Activated CD8-positive, alpha-beta memory T cell treated with anti-CD3 and anti-CD28 coated beads, Interleukin-2, amount 10 ng/mL, durations not matched to agents 7 days and 5 days (primary cell): ENCODE results near the gene SLC6A8. TPM values are rescaled to one million over a fixed set of nuclear protein-coding genes. Genes with fewer than 3 reads are reported as not detected.
"Not testable (repeated sequence)": the region's sequence is repeated elsewhere in the genome, so short reads cannot be mapped to it uniquely, and the experiment has no call there.

Source experiments
- ATAC-seq: fragments of 150-1000 bp; cut with Tn5 transposase; one replicate; pipeline ENCODE4 v1.10.0; 2021; ENCODE audit warnings: moderate library complexity
- CTCF ChIA-PET: fragments of 350-600 bp; sonication (Branson Sonifier 250); formaldehyde crosslinking; loops from one replicate; lab custom pipeline; 2021; ENCODE audit warnings: antibody characterized with exemption; lab: Charles Lee
- DNase-seq: peaks from one replicate; pipeline ENCODE4 v3.0.0-alpha.2; 2020
- H3K27ac Mint-ChIP-seq: one replicate; pipeline ENCODE4 v1.8.0; 2021; ENCODE audit warnings: mild to moderate bottlenecking, mixed read lengths
- H3K27me3 Mint-ChIP-seq: one replicate; pipeline ENCODE4 v1.8.0; 2021; ENCODE audit warnings: mixed read lengths
- H3K36me3 Mint-ChIP-seq: one replicate; pipeline ENCODE4 v1.8.0; 2021; ENCODE audit warnings: mild to moderate bottlenecking, mixed read lengths
- H3K4me1 Mint-ChIP-seq: one replicate; pipeline ENCODE4 v1.8.0; 2021; ENCODE audit warnings: mixed read lengths
- H3K4me3 Mint-ChIP-seq: one replicate; pipeline ENCODE4 v1.8.0; 2021; ENCODE audit warnings: mild to moderate bottlenecking, moderate library complexity, mixed read lengths
- H3K9me3 Mint-ChIP-seq: one replicate; pipeline ENCODE4 v1.8.0; 2022; ENCODE audit warnings: low read depth, mixed read lengths
- total RNA-seq, 2 experiments: library from RNA; stranded (reverse); gene quantifications; one replicate each; pipeline ENCODE4 v1.2.3, GENCODE V29; 2021

Gene SLC6A8
- total RNA-seq, 2 experiments from 2014 or later, result 0.93 to 1.1 TPM

- ATAC-seq (no peak), DNase-seq (no peak)
- Mint-ChIP-seq H3K9me3 (peaks cover 2% of the 10 kb centered on the region), H3K4me3 (no peak overlapping the region), H3K36me3 (peaks cover 26% of the 10 kb centered on the region), H3K4me1 (peaks cover 38% of the 10 kb centered on the region), H3K27ac (peak overlapping the region; percentile 18), H3K27me3 (no peaks in the 10 kb centered on the region)
- CTCF ChIA-PET, result interaction anchor here (2.0 kb wide), 1 partner anchor 8 kb away, joined by 7 read pairs; no protein-coding TSS in a partner anchor
Measured at GRCh38 chrX:153734871-153735270, 47.1 kb downstream of the SLC6A8 start.

DNA sequence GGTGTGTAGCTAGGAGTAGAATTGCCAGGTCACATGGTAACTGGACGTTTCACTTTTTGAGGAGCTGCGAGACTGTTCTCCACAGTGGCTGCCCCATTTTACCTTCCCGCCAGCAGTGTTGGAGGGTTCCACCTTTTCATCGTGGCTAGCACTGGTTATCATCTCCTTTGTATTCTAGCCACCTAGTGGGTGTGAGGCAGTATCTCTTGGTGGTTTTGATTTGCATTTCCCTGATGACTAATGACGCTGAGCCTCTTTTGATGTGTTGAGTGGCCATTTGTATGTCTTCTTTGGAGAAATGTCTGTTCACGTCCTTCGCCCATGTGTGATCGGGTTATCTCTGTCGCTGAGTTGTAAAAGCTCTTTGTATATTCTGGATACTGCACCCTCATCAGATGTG is 47.5 kb downstream of the SLC6A8 start:
- ATAC-seq (peak; percentile 55), DNase-seq (no peak)
- H3K4me3 Mint-ChIP-seq, result no peak overlapping the region
- no peaks in the 10 kb centered on the region for H3K27me3 Mint-ChIP-seq
- CTCF ChIA-PET, result interaction anchor here (2.0 kb wide), 1 partner anchor 9 kb away, joined by 7 read pairs; no protein-coding TSS in a partner anchor
- peak overlapping the region; percentile 18 for H3K27ac Mint-ChIP-seq
- H3K4me1 Mint-ChIP-seq, result peaks cover 42% of the 10 kb centered on the region
- H3K36me3 Mint-ChIP-seq, result peaks cover 26% of the 10 kb centered on the region
- peaks cover 2% of the 10 kb centered on the region for H3K9me3 Mint-ChIP-seq

DNA sequence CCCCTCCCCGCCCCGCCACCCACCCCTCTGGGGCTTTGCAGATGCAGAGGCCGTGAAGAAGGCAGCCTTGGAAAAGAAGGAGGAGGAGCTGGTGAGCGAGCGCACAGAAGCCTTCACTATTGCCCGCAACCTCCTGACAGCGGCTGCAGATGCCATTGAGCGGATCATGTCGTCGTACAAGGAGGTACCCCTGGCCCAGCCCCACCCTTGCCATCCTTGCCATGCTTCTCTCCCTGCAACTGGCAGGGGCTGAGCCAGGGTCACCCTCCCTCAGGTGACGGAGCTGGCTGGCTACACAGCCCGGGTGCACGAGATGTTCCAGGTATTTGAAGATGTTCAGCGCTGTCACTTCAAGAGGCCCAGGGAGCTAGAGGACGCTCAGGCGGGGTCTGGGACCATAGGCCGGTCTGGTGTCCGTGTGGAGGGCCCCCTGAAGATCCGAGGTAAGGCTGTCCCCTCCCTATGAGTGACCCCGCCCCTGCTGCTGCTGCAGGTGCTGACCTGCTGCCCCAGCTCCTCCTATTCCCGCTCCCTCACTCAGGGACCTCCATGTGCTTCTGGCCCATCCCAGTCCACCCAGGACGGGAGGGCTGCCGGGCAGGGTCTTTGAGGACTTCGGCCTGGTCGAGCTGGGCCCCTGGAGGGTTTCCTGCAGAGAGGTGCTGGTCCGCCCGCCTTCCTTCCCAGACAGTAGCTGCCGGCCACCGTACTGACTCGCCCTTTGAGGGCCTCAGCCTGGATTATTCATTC is 48.5 kb downstream of the SLC6A8 start:
- ATAC-seq (no peak), DNase-seq (no peak)
- CTCF ChIA-PET, result interaction anchor here (2.0 kb wide), 1 partner anchor 10 kb away, joined by 7 read pairs; no protein-coding TSS in a partner anchor
- Mint-ChIP-seq H3K27ac (no peak overlapping the region), H3K9me3 (peaks cover 2% of the 10 kb centered on the region), H3K27me3 (no peaks in the 10 kb centered on the region), H3K4me1 (peaks cover 42% of the 10 kb centered on the region), H3K36me3 (peaks cover 20% of the 10 kb centered on the region), H3K4me3 (no peak overlapping the region)

GRCh38 chrX:153736871-153737441 is 49.2 kb downstream of the SLC6A8 start:
- peaks cover 13% of the 10 kb centered on the region for H3K36me3 Mint-ChIP-seq
- ATAC-seq, result no peak
- CTCF ChIA-PET, result no interaction called here
- H3K4me1 Mint-ChIP-seq, result peaks cover 36% of the 10 kb centered on the region
- no peaks in the 10 kb centered on the region for H3K27me3 Mint-ChIP-seq
- peaks cover 2% of the 10 kb centered on the region for H3K9me3 Mint-ChIP-seq
- H3K27ac Mint-ChIP-seq, result no peak overlapping the region
- no peak for DNase-seq
- no peak overlapping the region for H3K4me3 Mint-ChIP-seq

- ATAC-seq (no peak), DNase-seq (no peak)
- peaks cover 2% of the 10 kb centered on the region for H3K9me3 Mint-ChIP-seq
- H3K27ac Mint-ChIP-seq, result no peak overlapping the region
- H3K4me3 Mint-ChIP-seq, result no peak overlapping the region
- CTCF ChIA-PET, result no interaction called here
- H3K27me3 Mint-ChIP-seq, result no peaks in the 10 kb centered on the region
- peaks cover 31% of the 10 kb centered on the region for H3K4me1 Mint-ChIP-seq
- peaks cover 8% of the 10 kb centered on the region for H3K36me3 Mint-ChIP-seq
Measured at GRCh38 chrX:153738056-153738605, 50.4 kb downstream of the SLC6A8 start.

- CTCF ChIA-PET, result no interaction called here
- peaks cover under 1% of the 10 kb centered on the region for H3K36me3 Mint-ChIP-seq
- peak; percentile 94 for ATAC-seq
Measured at GRCh38 chrX:153739754-153740486, 52.2 kb downstream of the SLC6A8 start.

GRCh38 chrX:153740631-153741222 is 53.0 kb downstream of the SLC6A8 start:
- Mint-ChIP-seq H3K9me3 (no peaks in the 10 kb centered on the region), H3K27me3 (peaks cover 6% of the 10 kb centered on the region), H3K4me3 (peak overlapping the region; percentile 33), H3K4me1 (peaks cover 19% of the 10 kb centered on the region), H3K27ac (peak overlapping the region; percentile 88), H3K36me3 (no peaks in the 10 kb centered on the region)
- ATAC-seq (no peak), DNase-seq (no peak)
- CTCF ChIA-PET, result no interaction called here

More at GRCh38 chrX:153739754-153740486, 52.2 kb downstream of the SLC6A8 start:
- H3K27me3 Mint-ChIP-seq, result peaks cover 3% of the 10 kb centered on the region
- peak; percentile 65 for DNase-seq
- H3K4me3 Mint-ChIP-seq, result peak overlapping the region; percentile 33
- H3K27ac Mint-ChIP-seq, result peak overlapping the region; percentile 88
- peaks cover 27% of the 10 kb centered on the region for H3K4me1 Mint-ChIP-seq
- H3K9me3 Mint-ChIP-seq, result no peaks in the 10 kb centered on the region

GRCh38 chrX:153741446-153741845 is 53.7 kb downstream of the SLC6A8 start:
- Mint-ChIP-seq H3K27ac (no peak overlapping the region), H3K36me3 (no peaks in the 10 kb centered on the region), H3K4me1 (peaks cover 17% of the 10 kb centered on the region), H3K27me3 (peaks cover 8% of the 10 kb centered on the region), H3K9me3 (no peaks in the 10 kb centered on the region), H3K4me3 (no peak overlapping the region)
- DNase-seq (no peak), ATAC-seq (no peak)
- CTCF ChIA-PET, result no interaction called here

GRCh38 chrX:153742111-153742510 is 54.4 kb downstream of the SLC6A8 start:
- peaks cover 17% of the 10 kb centered on the region for H3K4me1 Mint-ChIP-seq
- H3K27me3 Mint-ChIP-seq, result peaks cover 11% of the 10 kb centered on the region
- H3K27ac Mint-ChIP-seq, CTCF ChIA-PET, ATAC-seq, H3K36me3 Mint-ChIP-seq, DNase-seq, H3K9me3 Mint-ChIP-seq, H3K4me3 Mint-ChIP-seq: not testable (repeated sequence)

DNA sequence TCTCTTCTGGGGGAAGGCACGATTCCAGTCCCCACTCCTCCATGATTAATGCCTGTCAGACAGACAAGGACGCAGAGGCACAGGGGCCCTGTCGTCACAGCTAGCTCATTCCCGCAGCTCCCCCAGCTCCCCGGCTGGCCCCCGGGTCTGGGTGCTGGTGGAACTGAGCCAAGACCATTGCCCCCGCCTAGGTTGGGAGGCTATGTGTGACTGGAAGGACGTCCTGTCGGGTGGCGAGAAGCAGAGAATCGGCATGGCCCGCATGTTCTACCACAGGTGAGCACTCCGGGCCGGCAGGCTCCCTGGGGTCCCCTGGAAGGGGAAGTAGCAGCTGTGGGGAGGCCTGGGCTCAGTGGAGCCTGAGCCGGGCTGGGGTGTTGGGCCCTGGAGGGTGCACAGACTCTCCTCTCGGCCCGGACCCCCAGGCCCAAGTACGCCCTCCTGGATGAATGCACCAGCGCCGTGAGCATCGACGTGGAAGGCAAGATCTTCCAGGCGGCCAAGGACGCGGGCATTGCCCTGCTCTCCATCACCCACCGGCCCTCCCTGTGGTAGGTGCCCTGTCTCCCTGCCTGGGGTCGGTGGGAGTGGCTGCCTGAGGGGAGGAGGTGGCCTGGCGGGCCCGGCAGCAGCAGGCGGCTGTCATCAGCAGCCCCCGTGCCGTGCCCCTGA is 55.2 kb downstream of the SLC6A8 start:
- Mint-ChIP-seq H3K27me3 (peaks cover 11% of the 10 kb centered on the region), H3K4me1 (peaks cover 17% of the 10 kb centered on the region)
- H3K9me3 Mint-ChIP-seq, CTCF ChIA-PET, H3K36me3 Mint-ChIP-seq, H3K27ac Mint-ChIP-seq, ATAC-seq, DNase-seq, H3K4me3 Mint-ChIP-seq: not testable (repeated sequence)

DNA sequence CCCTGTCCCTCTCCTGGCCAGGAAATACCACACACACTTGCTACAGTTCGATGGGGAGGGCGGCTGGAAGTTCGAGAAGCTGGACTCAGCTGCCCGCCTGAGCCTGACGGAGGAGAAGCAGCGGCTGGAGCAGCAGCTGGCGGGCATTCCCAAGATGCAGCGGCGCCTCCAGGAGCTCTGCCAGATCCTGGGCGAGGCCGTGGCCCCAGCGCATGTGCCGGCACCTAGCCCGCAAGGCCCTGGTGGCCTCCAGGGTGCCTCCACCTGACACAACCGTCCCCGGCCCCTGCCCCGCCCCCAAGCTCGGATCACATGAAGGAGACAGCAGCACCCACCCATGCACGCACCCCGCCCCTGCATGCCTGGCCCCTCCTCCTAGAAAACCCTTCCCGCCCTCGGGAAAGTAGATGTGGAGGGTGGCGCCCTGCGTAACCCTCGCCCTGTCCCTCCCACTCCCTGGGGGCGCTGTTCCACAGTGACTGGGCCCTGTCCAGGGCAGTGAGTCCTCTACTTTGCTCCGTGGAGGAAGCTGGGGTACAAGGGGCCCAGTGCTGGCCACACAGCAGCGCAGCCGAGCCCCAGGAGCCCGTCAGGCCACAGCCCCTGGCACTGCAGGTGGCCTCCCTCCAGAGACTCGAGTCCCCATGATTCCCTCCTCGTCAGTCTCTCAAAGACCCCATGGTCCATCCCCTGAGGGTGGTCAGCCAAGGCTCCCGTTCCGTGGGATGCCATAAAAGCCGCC is 55.9 kb downstream of the SLC6A8 start:
- H3K36me3 Mint-ChIP-seq, H3K27ac Mint-ChIP-seq, CTCF ChIA-PET, DNase-seq, H3K4me3 Mint-ChIP-seq, ATAC-seq, H3K9me3 Mint-ChIP-seq: not testable (repeated sequence)
- peaks cover 11% of the 10 kb centered on the region for H3K27me3 Mint-ChIP-seq
- peaks cover 17% of the 10 kb centered on the region for H3K4me1 Mint-ChIP-seq
